Eye (tissue), 1 donor: ENCODE data around the gene SPATC1L.
"Not testable (repeated sequence)": the region's sequence is repeated elsewhere in the genome, so short reads cannot be mapped to it uniquely, and the experiment has no call there.

ENCODE experiments used
- DNase-seq: peaks from one replicate; pipeline ENCODE4 v3.0.0-alpha.2; 2015

SPATC1L gene

GRCh38 chr21:46183910-46184624 is at the start of gene SPATC1L:
Gene SPATC1L, minus strand, starts transcription at chr21:46184459. Its CDS starts 1,643 bp downstream, at chr21:46182816.
- DNase-seq = peak; percentile 75

GRCh38 chr21:46229923-46230260 is 45.6 kb upstream of the SPATC1L start:
- DNase-seq = no peak

GRCh38 chr21:46229133-46229922 is 45.1 kb upstream of the SPATC1L start:
- no peak for DNase-seq

GRCh38 chr21:46228345-46229051 is 44.2 kb upstream of the SPATC1L start, which contains the start of gene LSS:
Gene LSS, minus strand, starts transcription at chr21:46228774. Its CDS starts 29 bp downstream, at chr21:46228745.
- DNase-seq = peak; percentile 98

GRCh38 chr21:46227811-46228344 is 43.6 kb upstream of the SPATC1L start:
- DNase-seq = no peak

GRCh38 chr21:46226920-46227599 is 42.8 kb upstream of the SPATC1L start:
- DNase-seq = no peak

GRCh38 chr21:46226146-46226545 is 41.9 kb upstream of the SPATC1L start:
- DNase-seq = no peak

- DNase-seq = not testable (repeated sequence)
These were observed 39.4 kb upstream of the SPATC1L start for GRCh38 chr21:46223661-46224060.

GRCh38 chr21:46223217-46223616 is 39.0 kb upstream of the SPATC1L start:
- no peak for DNase-seq

GRCh38 chr21:46222436-46223116 is 38.3 kb upstream of the SPATC1L start:
- no peak for DNase-seq

- no peak for DNase-seq
These were observed 37.6 kb upstream of the SPATC1L start for GRCh38 chr21:46221664-46222435.

GRCh38 chr21:46220847-46221246 is 36.6 kb upstream of the SPATC1L start:
- no peak for DNase-seq

- DNase-seq = no peak
These were observed 36.1 kb upstream of the SPATC1L start for GRCh38 chr21:46220275-46220810.

GRCh38 chr21:46219591-46220239 is 35.5 kb upstream of the SPATC1L start:
- DNase-seq = no peak

GRCh38 chr21:46218906-46219590 is 34.8 kb upstream of the SPATC1L start:
- no peak for DNase-seq

GRCh38 chr21:46217511-46218196 is 33.4 kb upstream of the SPATC1L start:
- no peak for DNase-seq

- no peak for DNase-seq
These were observed 32.0 kb upstream of the SPATC1L start for GRCh38 chr21:46216132-46216747.

GRCh38 chr21:46215436-46216131 is 31.3 kb upstream of the SPATC1L start:
- DNase-seq = no peak
